ENCODE results near the gene SH2B3.

- no peak for TF ChIP-seq CTCF (conservative IDR thresholded peaks at IDR 0.05)
- TF ChIP-seq ZFX (IDR thresholded peaks at IDR 0.05), result no peak
Observed at GRCh38 chr12:111424793-111425251, 19.1 kb downstream of the SH2B3 start.
